Measurements from ENCODE around the gene SORBS2. TPM values are rescaled to one million over a fixed set of nuclear protein-coding genes. Genes with fewer than 3 reads are reported as not detected.

The SORBS2 gene
- total and polyA plus RNA-seq, 4 donors, result 11.2 to 70.4 (median 26.4) TPM

DNA sequence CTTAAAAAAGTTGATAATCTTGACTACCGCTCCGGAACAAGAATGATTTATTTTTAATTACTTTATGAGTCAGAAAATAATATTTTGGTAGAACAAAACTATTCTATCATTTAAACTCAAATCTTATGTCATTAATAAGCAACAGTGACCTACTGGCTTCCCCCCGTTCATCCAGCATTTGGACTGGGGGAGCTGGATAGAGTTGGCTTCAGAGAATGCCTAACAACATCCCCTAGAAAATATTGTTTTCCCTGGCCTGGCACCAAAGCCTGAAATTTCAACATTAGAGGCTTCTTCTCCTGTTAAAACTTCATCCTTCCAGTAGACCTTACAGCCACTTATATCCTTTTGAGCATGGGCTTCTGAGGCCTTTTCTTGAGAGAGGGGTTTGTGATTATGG lies 221.0 kb downstream of the SORBS2 start:
- Histone ChIP-seq H3K4me3 (no peak overlapping the region), H3K27me3 (ENCODE audit: control insufficient read depth in 3 of 3, insufficient read depth in 3 of 3, low read length in 2 of 3) (peaks cover 0 to 2% (median 0%) of the 10 kb centered on the region in 3 donors), H3K9me3 (ENCODE audit: control insufficient read depth in 4 of 4, insufficient read depth in 3 of 4, low read length in 3 of 4) (no peaks in the 10 kb centered on the region), H3K4me1 (ENCODE audit: control insufficient read depth in 5 of 5, insufficient read depth in 5 of 5, low read length in 5 of 5) (peaks cover 0 to 24% (median 6%) of the 10 kb centered on the region in 5 donors), H3K36me3 (ENCODE audit: control insufficient read depth in 4 of 4, insufficient read depth in 4 of 4, low read length in 4 of 4) (peaks cover 0 to 6% (median 0%) of the 10 kb centered on the region in 4 donors), H3K27ac (ENCODE audit: low read depth in 1 of 2, low read length in 1 of 2) (peak overlapping the region in 1 of 2 donors; percentile 60), H3K9ac (ENCODE audit: insufficient read depth in 1 of 2, low read length in 2 of 2) (no peak overlapping the region)
- TF ChIP-seq, protein P1, sequence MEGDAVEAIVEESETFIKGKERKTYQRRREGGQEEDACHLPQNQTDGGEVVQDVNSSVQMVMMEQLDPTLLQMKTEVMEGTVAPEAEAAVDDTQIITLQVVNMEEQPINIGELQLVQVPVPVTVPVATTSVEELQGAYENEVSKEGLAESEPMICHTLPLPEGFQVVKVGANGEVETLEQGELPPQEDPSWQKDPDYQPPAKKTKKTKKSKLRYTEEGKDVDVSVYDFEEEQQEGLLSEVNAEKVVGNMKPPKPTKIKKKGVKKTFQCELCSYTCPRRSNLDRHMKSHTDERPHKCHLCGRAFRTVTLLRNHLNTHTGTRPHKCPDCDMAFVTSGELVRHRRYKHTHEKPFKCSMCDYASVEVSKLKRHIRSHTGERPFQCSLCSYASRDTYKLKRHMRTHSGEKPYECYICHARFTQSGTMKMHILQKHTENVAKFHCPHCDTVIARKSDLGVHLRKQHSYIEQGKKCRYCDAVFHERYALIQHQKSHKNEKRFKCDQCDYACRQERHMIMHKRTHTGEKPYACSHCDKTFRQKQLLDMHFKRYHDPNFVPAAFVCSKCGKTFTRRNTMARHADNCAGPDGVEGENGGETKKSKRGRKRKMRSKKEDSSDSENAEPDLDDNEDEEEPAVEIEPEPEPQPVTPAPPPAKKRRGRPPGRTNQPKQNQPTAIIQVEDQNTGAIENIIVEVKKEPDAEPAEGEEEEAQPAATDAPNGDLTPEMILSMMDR (IDR thresholded peaks at IDR 0.05; ENCODE audit: control extremely low read depth, extremely low read depth), result no peak
- DNase-seq (peak in 2 of 3 donors; percentile 22 to 28), ATAC-seq (ENCODE audit: insufficient read depth, low FRiP score) (no peak)
- 80 to 91% methylated on average over 3 of the region's 3 CpGs for WGBS, 2 donors

DNA sequence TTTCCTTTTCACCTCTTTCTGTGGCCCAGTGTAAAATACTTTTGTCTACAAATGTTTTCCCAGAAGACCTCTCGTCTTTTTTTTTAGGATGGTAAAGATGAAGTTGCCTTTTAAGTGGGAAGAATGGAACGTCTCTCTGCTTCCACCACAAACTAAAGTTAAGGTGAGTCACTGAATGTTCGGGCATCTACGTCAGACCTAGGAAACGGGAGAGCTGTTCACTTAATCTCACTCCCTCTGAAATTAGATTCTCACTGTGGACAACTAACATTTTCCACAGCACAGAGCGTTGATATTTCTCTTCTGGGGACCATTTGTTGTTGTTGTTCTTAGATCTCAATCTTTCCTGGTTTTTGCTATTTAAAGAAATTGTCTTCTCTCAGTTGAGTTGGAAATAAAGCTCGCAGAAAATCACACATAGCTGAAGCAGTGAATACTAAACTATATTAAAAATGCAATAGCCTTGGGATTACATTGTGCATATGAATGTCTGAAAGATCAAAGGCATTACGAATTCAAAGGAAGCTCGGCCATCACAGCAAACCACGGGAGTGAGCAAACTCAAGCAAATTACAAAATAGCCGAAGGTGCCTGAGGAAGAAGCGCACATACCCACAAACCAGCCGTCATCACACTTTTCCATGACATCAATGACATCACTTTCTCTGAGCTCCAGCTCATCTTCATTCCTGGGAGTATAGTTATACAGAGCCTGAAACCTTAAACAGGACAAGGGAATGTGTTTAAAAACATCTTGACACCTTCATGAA lies 222.7 kb downstream of the SORBS2 start:
- peaks cover 0 to 6% (median 0%) of the 10 kb centered on the region in 4 donors for H3K36me3 ChIP-seq (ENCODE audit: control insufficient read depth in 4 of 4, insufficient read depth in 4 of 4, low read length in 4 of 4)
- WGBS, 2 donors, result 84 to 89% methylated on average over 13 of the region's 13 CpGs
- H3K4me1 ChIP-seq (ENCODE audit: control insufficient read depth in 5 of 5, insufficient read depth in 5 of 5, low read length in 5 of 5), result peaks cover 0 to 24% (median 6%) of the 10 kb centered on the region in 5 donors
- ATAC-seq (ENCODE audit: insufficient read depth, low FRiP score) (no peak), DNase-seq (no peak)
- no peak overlapping the region for H3K9ac ChIP-seq (ENCODE audit: insufficient read depth in 1 of 2, low read length in 2 of 2)
- TF ChIP-seq, protein P1 (IDR thresholded peaks at IDR 0.05; ENCODE audit: control extremely low read depth, extremely low read depth), result no peak
- peak overlapping the region in 1 of 2 donors; percentile 53 for H3K27ac ChIP-seq (ENCODE audit: low read depth in 1 of 2, low read length in 1 of 2)
- H3K9me3 ChIP-seq (ENCODE audit: control insufficient read depth in 4 of 4, insufficient read depth in 3 of 4, low read length in 3 of 4), result no peaks in the 10 kb centered on the region
- H3K27me3 ChIP-seq (ENCODE audit: control insufficient read depth in 3 of 3, insufficient read depth in 3 of 3, low read length in 2 of 3), result peaks cover 0 to 5% (median 0%) of the 10 kb centered on the region in 3 donors
- H3K4me3 ChIP-seq, result no peak overlapping the region

DNA sequence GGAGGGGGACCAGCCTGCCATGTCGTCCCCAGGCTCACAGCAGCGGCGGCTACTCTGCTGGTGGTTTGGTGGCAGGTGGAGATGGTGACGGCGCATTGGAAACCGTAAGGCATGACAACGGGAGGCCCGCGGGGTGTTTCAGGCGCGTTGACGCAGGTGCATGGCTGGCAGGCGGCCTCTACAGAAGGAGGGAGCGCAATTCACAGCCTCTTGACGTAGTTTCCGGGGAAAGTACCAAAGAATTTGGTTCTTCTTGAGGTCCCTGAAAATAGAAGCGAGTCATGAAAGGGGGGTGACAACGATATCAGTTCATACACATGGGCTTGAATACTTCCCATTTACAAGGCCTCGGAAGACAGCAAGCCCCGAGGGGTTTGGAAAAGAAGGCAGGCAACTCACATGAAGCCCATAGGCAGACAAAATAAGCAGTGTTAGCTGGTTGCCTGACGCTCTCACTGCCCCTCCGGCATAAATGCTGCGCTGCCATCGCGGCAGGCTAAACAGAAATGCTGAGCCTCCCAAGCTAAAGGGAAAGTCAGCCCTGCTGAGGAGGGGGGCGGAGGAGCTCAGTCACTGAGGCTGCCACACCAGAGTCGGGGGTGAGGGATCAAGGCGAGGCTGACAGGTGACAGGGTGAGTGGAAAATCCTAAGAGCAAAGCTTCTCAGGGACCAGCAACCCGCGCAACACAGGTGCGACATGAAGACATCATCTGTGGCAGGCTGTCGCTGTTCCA lies 224.4 kb downstream of the SORBS2 start:
- H3K27ac ChIP-seq (ENCODE audit: low read depth in 1 of 2, low read length in 1 of 2), result peak overlapping the region in 1 of 2 donors; percentile 50
- H3K9me3 ChIP-seq (ENCODE audit: control insufficient read depth in 4 of 4, insufficient read depth in 3 of 4, low read length in 3 of 4), result no peaks in the 10 kb centered on the region
- H3K9ac ChIP-seq (ENCODE audit: insufficient read depth in 1 of 2, low read length in 2 of 2), result peak overlapping the region in 1 of 2 donors; percentile 2
- ATAC-seq (ENCODE audit: insufficient read depth, low FRiP score) (no peak), DNase-seq (peak; percentile 52 to 70 (median 67))
- peaks cover 0 to 6% (median 0%) of the 10 kb centered on the region in 4 donors for H3K36me3 ChIP-seq (ENCODE audit: control insufficient read depth in 4 of 4, insufficient read depth in 4 of 4, low read length in 4 of 4)
- H3K4me1 ChIP-seq (ENCODE audit: control insufficient read depth in 5 of 5, insufficient read depth in 5 of 5, low read length in 5 of 5), result peaks cover 0 to 24% (median 6%) of the 10 kb centered on the region in 5 donors
- TF ChIP-seq, protein P1 (IDR thresholded peaks at IDR 0.05; ENCODE audit: control extremely low read depth, extremely low read depth), result no peak
- peaks cover 0 to 5% (median 0%) of the 10 kb centered on the region in 3 donors for H3K27me3 ChIP-seq (ENCODE audit: control insufficient read depth in 3 of 3, insufficient read depth in 3 of 3, low read length in 2 of 3)
- 29 to 55% methylated on average over 32 of the region's 32 CpGs for WGBS, 2 donors
- H3K4me3 ChIP-seq, result no peak overlapping the region
